ENCODE data around the gene NOB1.

Gene NOB1

GRCh38 chr16:69717066-69717465, 37.7 kb downstream of the NOB1 start:
- TF ChIP-seq ZFX (IDR thresholded peaks at IDR 0.05) (no peak), CTCF (conservative IDR thresholded peaks at IDR 0.05) (no peak)
- H3K27ac ChIP-seq, result no peak overlapping the region

GRCh38 chr16:69712914-69713581, 41.7 kb downstream of the NOB1 start:
- H3K27ac ChIP-seq, result no peak overlapping the region
- TF ChIP-seq ZFX (IDR thresholded peaks at IDR 0.05), result no peak
- no peak for TF ChIP-seq CTCF (conservative IDR thresholded peaks at IDR 0.05)

- no peak overlapping the region for H3K27ac ChIP-seq
- no peak for TF ChIP-seq CTCF (conservative IDR thresholded peaks at IDR 0.05)
- no peak for TF ChIP-seq ZFX (IDR thresholded peaks at IDR 0.05)
Measured at GRCh38 chr16:69712277-69712676, 42.4 kb downstream of the NOB1 start.

- H3K27ac ChIP-seq, result 0 out of 2 replicates have a peak overlapping the region, but pooled peaks have one; percentile 2
- TF ChIP-seq ZFX (IDR thresholded peaks at IDR 0.05) (no peak), CTCF (conservative IDR thresholded peaks at IDR 0.05) (no peak)
Measured at GRCh38 chr16:69711115-69711740, 43.5 kb downstream of the NOB1 start.

GRCh38 chr16:69709456-69710084, 45.2 kb downstream of the NOB1 start:
- TF ChIP-seq ZFX (IDR thresholded peaks at IDR 0.05), result no peak
- peak; percentile 79 for TF ChIP-seq CTCF (conservative IDR thresholded peaks at IDR 0.05)
- no peak overlapping the region for H3K27ac ChIP-seq

- H3K27ac ChIP-seq, result no peak overlapping the region
- no peak for TF ChIP-seq CTCF (conservative IDR thresholded peaks at IDR 0.05)
- no peak for TF ChIP-seq ZFX (IDR thresholded peaks at IDR 0.05)
Measured at GRCh38 chr16:69707920-69708683, 46.6 kb downstream of the NOB1 start.

All from C4-2B (cell line).